ENCODE results near the gene TIGD1.

TIGD1 gene

GRCh38 chr2:232550354-232551249 lies at the start of gene TIGD1, which contains the start of gene EIF4E2:
TIGD1 (minus strand) TSS chr2:232550557; CDS start chr2:232549882, 675 bp downstream.
EIF4E2 (plus strand) TSS chr2:232550689; CDS start chr2:232550725, 36 bp downstream.
- TF ChIP-seq CTCF (IDR thresholded peaks at IDR 0.05; ENCODE audit: borderline replicate concordance, control extremely low read depth, extremely low read depth, insufficient read depth, missing control alignments) = no peak
- in situ Hi-C loops (cut with MboI; ENCODE audit: low sequenced_read_pairs, unreplicated experiment) = no loop called here

GRCh38 chr2:232598293-232598692 lies 47.9 kb upstream of the TIGD1 start:
- DNase-seq (ENCODE audit: low spot score) = no peak
- in situ Hi-C loops (cut with MboI; ENCODE audit: low sequenced_read_pairs, unreplicated experiment) = no loop called here
- TF ChIP-seq CTCF (IDR thresholded peaks at IDR 0.05; ENCODE audit: borderline replicate concordance, control extremely low read depth, extremely low read depth, insufficient read depth, missing control alignments) = no peak

More at GRCh38 chr2:232550354-232551249, at the start of gene TIGD1, which contains the start of gene EIF4E2:
- peak; percentile 99 for DNase-seq (ENCODE audit: low spot score)

- no peak for DNase-seq (ENCODE audit: low spot score)
- in situ Hi-C loops (cut with MboI; ENCODE audit: low sequenced_read_pairs, unreplicated experiment) = no loop called here
- TF ChIP-seq CTCF (IDR thresholded peaks at IDR 0.05; ENCODE audit: borderline replicate concordance, control extremely low read depth, extremely low read depth, insufficient read depth, missing control alignments) = no peak
Measured at GRCh38 chr2:232597362-232598079, 47.2 kb upstream of the TIGD1 start.

GRCh38 chr2:232593982-232594381 lies 43.6 kb upstream of the TIGD1 start:
- in situ Hi-C loops (cut with MboI; ENCODE audit: low sequenced_read_pairs, unreplicated experiment) = no loop called here
- no peak for TF ChIP-seq CTCF (IDR thresholded peaks at IDR 0.05; ENCODE audit: borderline replicate concordance, control extremely low read depth, extremely low read depth, insufficient read depth, missing control alignments)
- no peak for DNase-seq (ENCODE audit: low spot score)

- TF ChIP-seq CTCF (IDR thresholded peaks at IDR 0.05; ENCODE audit: borderline replicate concordance, control extremely low read depth, extremely low read depth, insufficient read depth, missing control alignments) = no peak
- in situ Hi-C loops (cut with MboI; ENCODE audit: low sequenced_read_pairs, unreplicated experiment) = no loop called here
- no peak for DNase-seq (ENCODE audit: low spot score)
Measured at GRCh38 chr2:232592772-232593395, 42.5 kb upstream of the TIGD1 start.

All from GM13976 (cell line).